CD4-positive, alpha-beta T cell (primary cell): ENCODE data around the gene CFAP73. TPM values are rescaled to one million over a fixed set of nuclear protein-coding genes. Genes with fewer than 3 reads are reported as not detected.
"Not testable (repeated sequence)": the region's sequence is repeated elsewhere in the genome, so short reads cannot be mapped to it uniquely, and the experiment has no call there.

ENCODE experiments used
- ATAC-seq: fragments of 200-7000 bp; cut with Tn5 transposase; one replicate; pipeline ENCODE4 v1.10.0; 2022; ENCODE audit warnings: mild to moderate bottlenecking; ENCODE audit not compliant: poor library complexity
- CTCF ChIA-PET: fragments of 350-600 bp; sonication (Branson Sonifier 250); formaldehyde crosslinking; loops from one replicate; lab custom pipeline; 2021; ENCODE audit warnings: antibody characterized with exemption, inconsistent platforms; lab: Charles Lee
- POLR2A ChIA-PET: fragments of 350-600 bp; sonication (Branson Sonifier 250); formaldehyde crosslinking; loops from one replicate; lab custom pipeline; 2021; ENCODE audit warnings: antibody characterized with exemption, inconsistent platforms; lab: Charles Lee
- DNase-seq, 14 experiments: peaks; one replicate each; pipeline ENCODE4 v3.0.0-alpha.2; 2013 to 2020; ENCODE audit warnings: mixed read lengths in 2 of 14
- H3K27ac ChIP-seq, 2 donors: one replicate each; pipeline versions ENCODE4 v1.5.1 to v1.7.0; 2013; ENCODE audit warnings: low read length in 2 of 2, low read depth in 1 of 2, mild to moderate bottlenecking in 1 of 2
- H3K27me3 ChIP-seq, 2 experiments: 1 replicate in 1 of 2; 2 replicates in 1 of 2; pipeline versions ENCODE4 v1.6.1 to v1.7.0; 2013; ENCODE audit warnings: low read length in 2 of 2, control low read depth in 1 of 2, mild to moderate bottlenecking in 1 of 2, moderate library complexity in 1 of 2; ENCODE audit not compliant: insufficient read depth in 2 of 2, control insufficient read depth in 1 of 2
- H3K36me3 ChIP-seq: one replicate; pipeline ENCODE4 v1.6.1; 2013; ENCODE audit warnings: low read length, control low read depth; ENCODE audit not compliant: insufficient read depth
- H3K4me1 ChIP-seq: one replicate; pipeline ENCODE4 v1.6.1; 2013; ENCODE audit warnings: low read length, control low read depth; ENCODE audit not compliant: insufficient read depth
- H3K4me3 ChIP-seq: one replicate; pipeline ENCODE4 v1.5.1; 2013; ENCODE audit warnings: mild to moderate bottlenecking, low read length, moderate library complexity
- H3K9me3 ChIP-seq, 2 experiments: 1 replicate in 1 of 2; 2 replicates in 1 of 2; pipeline versions ENCODE4 v1.6.1 to v1.7.0; 2013; ENCODE audit warnings: low read length in 2 of 2, mild to moderate bottlenecking in 2 of 2, control low read depth in 1 of 2, moderate library complexity in 1 of 2; ENCODE audit not compliant: control insufficient read depth in 1 of 2, insufficient read depth in 1 of 2
- H3K27ac Mint-ChIP-seq: one replicate; pipeline ENCODE4 v1.8.0; 2020; ENCODE audit warnings: mixed read lengths
- H3K27me3 Mint-ChIP-seq: one replicate; pipeline ENCODE4 v1.8.0; 2021; ENCODE audit warnings: mixed read lengths
- H3K36me3 Mint-ChIP-seq: one replicate; pipeline ENCODE4 v1.8.0; 2021; ENCODE audit warnings: low read depth, mixed read lengths
- H3K4me1 Mint-ChIP-seq: one replicate; pipeline ENCODE4 v1.8.0; 2021; ENCODE audit warnings: low read depth, mixed read lengths
- H3K4me3 Mint-ChIP-seq: one replicate; pipeline ENCODE4 v1.8.0; 2020; ENCODE audit warnings: mild to moderate bottlenecking, mixed read lengths
- H3K9me3 Mint-ChIP-seq: one replicate; pipeline ENCODE4 v1.8.0; 2020; ENCODE audit warnings: mixed read lengths
- CTCF ChIP-seq: fragments of 200-600 bp; IDR thresholded peaks from one replicate; pipeline ENCODE4 v1.8.0; 2022; ENCODE audit warnings: antibody characterized with exemption, mild to moderate bottlenecking
- intact Hi-C, 2 experiments: fragments of 100-400 bp; cut with DNase I in 1 of 2; cut with micrococcal nuclease in 1 of 2; formaldehyde crosslinking; loops; one replicate each; pipeline versions ENCODE4 v1.15.1 to v1.9.0; 2023 to 2025; cut with DNase I, micrococcal nuclease
- total RNA-seq, 174 experiments: library from RNA in 2 of 174; stranded (reverse) in 2 of 174; gene quantifications; one replicate each; pipeline ENCODE4 v1.2.3 and lab custom pipeline; 2021 to 2026

The CFAP73 gene
- total RNA-seq, 2 experiments from 2014 or later, result 0.92 to 1.2 TPM

DNA sequence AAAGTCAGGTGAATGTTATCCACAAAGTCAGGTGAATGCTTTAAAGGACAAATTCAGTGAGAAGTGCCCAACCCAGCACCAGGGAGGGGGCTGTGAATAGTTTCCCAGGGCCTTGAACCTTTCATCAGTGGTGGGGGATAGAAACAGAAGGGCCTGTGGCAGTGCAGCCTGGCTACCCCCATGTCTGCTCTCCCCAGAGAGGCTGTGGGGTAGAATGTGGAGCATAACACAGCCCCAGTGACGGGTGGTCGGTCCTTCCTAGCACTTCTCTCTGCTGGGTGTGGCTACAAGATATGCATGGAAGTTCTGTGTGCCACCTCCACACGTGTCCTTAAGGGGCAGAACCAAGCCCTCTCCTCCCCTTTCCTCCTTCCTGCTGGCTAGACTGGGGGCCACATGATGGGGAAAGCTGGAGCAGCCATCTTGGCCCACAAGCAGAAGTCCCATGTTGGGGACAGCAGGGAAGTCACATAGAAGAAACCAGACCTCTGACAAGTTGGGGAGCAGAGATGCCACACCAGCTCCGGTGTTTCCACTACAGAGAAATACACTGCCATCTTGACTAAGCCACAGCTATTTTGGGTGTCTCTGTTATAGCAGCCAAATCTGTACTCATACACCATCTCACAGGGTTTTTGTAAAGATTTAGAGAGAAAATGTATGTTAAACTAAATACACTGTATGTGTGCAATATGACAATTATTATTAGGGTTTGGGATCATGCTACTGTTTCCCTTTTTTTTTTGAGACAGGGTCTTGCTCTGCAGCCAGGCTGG, 53.0 kb downstream of the CFAP73 start:
- H3K27me3 Mint-ChIP-seq, result no peaks in the 10 kb centered on the region
- ATAC-seq (no peak), DNase-seq (no peak)
- peaks cover 0 to 4% of the 10 kb centered on the region in 2 experiments for H3K9me3 ChIP-seq
- H3K9me3 Mint-ChIP-seq, result no peaks in the 10 kb centered on the region
- H3K4me1 Mint-ChIP-seq, result peaks cover 4% of the 10 kb centered on the region
- H3K4me3 Mint-ChIP-seq, result no peak overlapping the region
- H3K27me3 ChIP-seq, result no peaks in the 10 kb centered on the region
- POLR2A ChIA-PET, result no interaction called here
- H3K36me3 ChIP-seq, result no peaks in the 10 kb centered on the region
- no peak overlapping the region for H3K4me3 ChIP-seq
- H3K4me1 ChIP-seq, result peaks cover 3% of the 10 kb centered on the region
- TF ChIP-seq CTCF, result no peak
- no peaks in the 10 kb centered on the region for H3K36me3 Mint-ChIP-seq
- no peak overlapping the region for H3K27ac Mint-ChIP-seq
- CTCF ChIA-PET, result no interaction called here
- H3K27ac ChIP-seq, result no peak overlapping the region
- intact Hi-C loops, result no loop called here

- Histone ChIP-seq H3K4me3 (no peak overlapping the region), H3K4me1 (peaks cover 19% of the 10 kb centered on the region), H3K9me3 (peaks cover 0 to 4% of the 10 kb centered on the region in 2 experiments), H3K36me3 (no peaks in the 10 kb centered on the region), H3K27ac (no peak overlapping the region), H3K27me3 (no peaks in the 10 kb centered on the region)
- intact Hi-C loops, result no loop called here
- Mint-ChIP-seq H3K36me3 (no peaks in the 10 kb centered on the region), H3K9me3 (no peaks in the 10 kb centered on the region), H3K27ac (no peak overlapping the region), H3K4me1 (peaks cover 20% of the 10 kb centered on the region), H3K4me3 (no peak overlapping the region), H3K27me3 (no peaks in the 10 kb centered on the region)
- POLR2A ChIA-PET, result no interaction called here
- ATAC-seq, result no peak
- CTCF ChIA-PET, result no interaction called here
- no peak for TF ChIP-seq CTCF
- no peak for DNase-seq
Observed at GRCh38 chr12:113203852-113204760, 54.6 kb downstream of the CFAP73 start.

DNA sequence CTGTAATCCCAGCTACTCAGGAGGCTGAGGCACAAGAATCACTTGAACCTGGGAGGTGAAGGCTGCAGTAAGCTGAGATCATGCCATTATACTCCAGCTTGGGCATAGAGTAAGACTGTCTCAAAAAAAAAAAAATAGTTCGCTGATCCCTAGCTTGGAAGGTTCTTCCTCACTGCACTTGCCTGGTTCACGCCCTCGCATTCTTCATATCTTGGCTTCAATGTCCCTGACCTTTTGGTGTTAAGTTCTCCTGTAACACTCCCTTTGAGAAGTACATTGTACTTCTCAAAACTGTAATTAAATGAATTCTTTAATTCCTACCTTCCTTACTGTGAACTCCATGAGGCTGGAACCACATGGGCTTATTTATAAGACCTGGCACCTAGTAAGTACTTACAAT, 55.3 kb downstream of the CFAP73 start:
- H3K4me3 ChIP-seq, result no peak overlapping the region
- DNase-seq (no peak), ATAC-seq (no peak)
- no peak overlapping the region for H3K27ac ChIP-seq
- H3K4me3 Mint-ChIP-seq, result no peak overlapping the region
- peaks cover 27% of the 10 kb centered on the region for H3K4me1 Mint-ChIP-seq
- H3K36me3 ChIP-seq, result no peaks in the 10 kb centered on the region
- H3K27ac Mint-ChIP-seq, result no peak overlapping the region
- TF ChIP-seq CTCF, result no peak
- H3K27me3 ChIP-seq, result no peaks in the 10 kb centered on the region
- peaks cover 0 to 4% of the 10 kb centered on the region in 2 experiments for H3K9me3 ChIP-seq
- H3K27me3 Mint-ChIP-seq, result no peaks in the 10 kb centered on the region
- intact Hi-C loops, result no loop called here
- POLR2A ChIA-PET, result interaction anchor here (0.5 to 0.7 kb wide), 2 partner anchors 27 to 90 kb away, joined by 3 read pairs; no protein-coding TSS in a partner anchor
- CTCF ChIA-PET, result no interaction called here
- no peaks in the 10 kb centered on the region for H3K36me3 Mint-ChIP-seq
- peaks cover 26% of the 10 kb centered on the region for H3K4me1 ChIP-seq
- H3K9me3 Mint-ChIP-seq, result no peaks in the 10 kb centered on the region

DNA sequence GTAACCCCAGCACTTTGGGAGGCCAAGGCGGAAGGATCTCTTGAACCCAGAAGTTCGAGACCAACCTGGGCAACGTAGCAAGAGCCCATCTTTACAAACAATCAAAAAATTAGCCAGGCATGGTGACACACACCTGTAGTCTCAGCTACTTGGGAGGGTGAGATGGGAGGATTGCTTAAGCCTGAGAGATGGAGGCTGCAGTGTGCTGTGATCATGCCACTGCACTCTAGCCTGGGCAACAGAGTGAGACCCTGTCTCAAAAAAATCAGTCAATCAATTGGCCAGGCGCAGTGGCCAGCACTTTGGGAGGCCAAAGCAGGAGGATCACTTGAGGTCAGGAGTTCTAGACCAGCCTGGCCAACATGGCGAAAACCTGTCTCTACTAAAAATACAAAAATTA, 57.3 kb downstream of the CFAP73 start:
- H3K4me3 ChIP-seq, H3K9me3 Mint-ChIP-seq, H3K27me3 Mint-ChIP-seq, ATAC-seq, H3K9me3 ChIP-seq, H3K27me3 ChIP-seq, H3K27ac ChIP-seq, H3K36me3 Mint-ChIP-seq, H3K36me3 ChIP-seq, DNase-seq, H3K4me3 Mint-ChIP-seq: not testable (repeated sequence)
- intact Hi-C loops, result loop anchor here in 1 of 2 experiments (2.0 kb wide), 1 partner anchor 22 kb away; the partner anchor contains the start of genes DDX54 and RITA1
- ChIA-PET CTCF (interaction anchor here (2.4 kb wide), 1 partner anchor 26 kb away, joined by 8 read pairs; no protein-coding TSS in a partner anchor), POLR2A (interaction anchor here (2.1 kb wide), 1 partner anchor 21 kb away, joined by 8 read pairs; the partner anchor contains the start of genes DDX54 and RITA1)
- Mint-ChIP-seq H3K4me1 (peaks cover 41% of the 10 kb centered on the region), H3K27ac (peak overlapping the region; percentile 82)
- peaks cover 44% of the 10 kb centered on the region for H3K4me1 ChIP-seq
